ENCODE results near the gene C1orf87. TPM values are rescaled to one million over a fixed set of nuclear protein-coding genes. Genes with fewer than 3 reads are reported as not detected.

The C1orf87 gene
- total RNA-seq, 1 experiment from 2014 or later, result 0.33 TPM

GRCh38 chr1:60059468-60059867, 14.1 kb downstream of the C1orf87 start:
- Mint-ChIP-seq H3K27me3 (ENCODE audit: low read depth) (no peaks in the 10 kb centered on the region), H3K27ac (no peak overlapping the region), H3K4me1 (peaks cover 18 to 22% of the 10 kb centered on the region in 2 experiments), H3K9me3 (peaks cover 0 to 3% of the 10 kb centered on the region in 2 experiments; a peak in 2 of 5 replicates), H3K36me3 (ENCODE audit: insufficient read depth in 1 of 3, low read depth in 3 of 3) (no peaks in the 10 kb centered on the region), H3K4me3 (no peak overlapping the region)
- H3K4me2 ChIP-seq (ENCODE audit: insufficient read depth, insufficient read length, low read length), result no peak overlapping the region
- H4K20me1 ChIP-seq (ENCODE audit: control insufficient read depth, insufficient read depth, insufficient read length), result no peaks in the 10 kb centered on the region
- no CpG with 5 or more reads among the region's 7 CpGs for WGBS (ENCODE audit: extremely low coverage, insufficient read length, low lambda C conversion rate)
- H3K4ac ChIP-seq (ENCODE audit: low read depth, low read length), result no peak overlapping the region
- H2BK12ac ChIP-seq (ENCODE audit: insufficient read length, low read depth, low read length), result no peak overlapping the region
- no peaks in the 10 kb centered on the region for H3K9me3 ChIP-seq (ENCODE audit: control insufficient read depth, low read depth, low read length)
- no peak overlapping the region for H2AK5ac ChIP-seq (ENCODE audit: insufficient read length, low read length)
- no peak overlapping the region for H2BK20ac ChIP-seq (ENCODE audit: low read depth, low read length, poor library complexity, severe bottlenecking)
- TF ChIP-seq, protein P1, sequence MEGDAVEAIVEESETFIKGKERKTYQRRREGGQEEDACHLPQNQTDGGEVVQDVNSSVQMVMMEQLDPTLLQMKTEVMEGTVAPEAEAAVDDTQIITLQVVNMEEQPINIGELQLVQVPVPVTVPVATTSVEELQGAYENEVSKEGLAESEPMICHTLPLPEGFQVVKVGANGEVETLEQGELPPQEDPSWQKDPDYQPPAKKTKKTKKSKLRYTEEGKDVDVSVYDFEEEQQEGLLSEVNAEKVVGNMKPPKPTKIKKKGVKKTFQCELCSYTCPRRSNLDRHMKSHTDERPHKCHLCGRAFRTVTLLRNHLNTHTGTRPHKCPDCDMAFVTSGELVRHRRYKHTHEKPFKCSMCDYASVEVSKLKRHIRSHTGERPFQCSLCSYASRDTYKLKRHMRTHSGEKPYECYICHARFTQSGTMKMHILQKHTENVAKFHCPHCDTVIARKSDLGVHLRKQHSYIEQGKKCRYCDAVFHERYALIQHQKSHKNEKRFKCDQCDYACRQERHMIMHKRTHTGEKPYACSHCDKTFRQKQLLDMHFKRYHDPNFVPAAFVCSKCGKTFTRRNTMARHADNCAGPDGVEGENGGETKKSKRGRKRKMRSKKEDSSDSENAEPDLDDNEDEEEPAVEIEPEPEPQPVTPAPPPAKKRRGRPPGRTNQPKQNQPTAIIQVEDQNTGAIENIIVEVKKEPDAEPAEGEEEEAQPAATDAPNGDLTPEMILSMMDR (conservative IDR thresholded peaks at IDR 0.05), result no peak
- no peak overlapping the region for H3K23ac ChIP-seq (ENCODE audit: insufficient read length, low read depth, low read length)
- no peak overlapping the region for H2BK120ac ChIP-seq (ENCODE audit: low read depth, low read length, poor library complexity, severe bottlenecking)
- H3K14ac ChIP-seq (ENCODE audit: insufficient read depth, low read length), result no peak overlapping the region
- no peak overlapping the region for H2BK15ac ChIP-seq (ENCODE audit: low read depth, low read length)
- no peaks in the 10 kb centered on the region for H3K27me3 ChIP-seq (ENCODE audit: insufficient read depth, low read length)
- no peaks in the 10 kb centered on the region for H3K23me2 ChIP-seq (ENCODE audit: insufficient read length, low read depth, low read length, poor library complexity, severe bottlenecking)
- no peak overlapping the region for H3K18ac ChIP-seq (ENCODE audit: insufficient read length, low read depth, low read length)
- DNase-seq, result no peak
- no peak overlapping the region for H4K5ac ChIP-seq (ENCODE audit: insufficient read length, low read depth, low read length)
- no peak overlapping the region for H2AFZ ChIP-seq (ENCODE audit: low read length)
- no peaks in the 10 kb centered on the region for H3K4me1 ChIP-seq (ENCODE audit: insufficient read depth, low read length)
- no peak overlapping the region for H3K27ac ChIP-seq (ENCODE audit: insufficient read length, low read depth, low read length)
- H3K79me2 ChIP-seq (ENCODE audit: insufficient read depth, low read length), result no peaks in the 10 kb centered on the region
- H3K56ac ChIP-seq (ENCODE audit: insufficient read length, low read depth, low read length), result no peak overlapping the region
- no peak overlapping the region for H3K9ac ChIP-seq (ENCODE audit: extremely low read depth, insufficient read length, low read length)
- H4K8ac ChIP-seq (replicated peaks; ENCODE audit: insufficient read length, low read depth, low read length), result no peak overlapping the region
- no peak overlapping the region for H3T11ph ChIP-seq (ENCODE audit: low read length)
- no peaks in the 10 kb centered on the region for H3K79me1 ChIP-seq (ENCODE audit: insufficient read depth, low read depth, low read length, poor library complexity, severe bottlenecking)
- no peak overlapping the region for H2BK5ac ChIP-seq (ENCODE audit: insufficient read length, low read length)
- no peak overlapping the region for H4K91ac ChIP-seq (ENCODE audit: insufficient read length, low read depth, low read length)
